ENCODE data around the gene SULF2.

The SULF2 gene

GRCh38 chr20:47762699-47763268 is 22.5 kb downstream of the SULF2 start:
- no peak for DNase-seq (ENCODE audit: low read depth)

GRCh38 chr20:47761482-47762047 is 23.7 kb downstream of the SULF2 start:
- DNase-seq (ENCODE audit: low read depth): no peak

GRCh38 chr20:47760686-47761481 is 24.4 kb downstream of the SULF2 start:
- no peak for DNase-seq (ENCODE audit: low read depth)

GRCh38 chr20:47758517-47759450 is 26.5 kb downstream of the SULF2 start:
- no peak for DNase-seq (ENCODE audit: low read depth)

- DNase-seq (ENCODE audit: low read depth): no peak
Observed at GRCh38 chr20:47757145-47758035, 27.9 kb downstream of the SULF2 start.

- no peak for DNase-seq (ENCODE audit: low read depth)
Observed at GRCh38 chr20:47754946-47755652, 30.2 kb downstream of the SULF2 start.

- DNase-seq (ENCODE audit: low read depth): no peak
Observed at GRCh38 chr20:47754388-47754715, 30.9 kb downstream of the SULF2 start.

GRCh38 chr20:47753576-47754387 is 31.5 kb downstream of the SULF2 start:
- no peak for DNase-seq (ENCODE audit: low read depth)

GRCh38 chr20:47751449-47751848 is 33.8 kb downstream of the SULF2 start:
- no peak for DNase-seq (ENCODE audit: low read depth)

GRCh38 chr20:47749339-47749738 is 35.9 kb downstream of the SULF2 start:
- no peak for DNase-seq (ENCODE audit: low read depth)

GRCh38 chr20:47748823-47749222 is 36.5 kb downstream of the SULF2 start:
- DNase-seq (ENCODE audit: low read depth): no peak

GRCh38 chr20:47748069-47748468 is 37.2 kb downstream of the SULF2 start:
- no peak for DNase-seq (ENCODE audit: low read depth)

GRCh38 chr20:47747669-47748031 is 37.6 kb downstream of the SULF2 start:
- DNase-seq (ENCODE audit: low read depth): no peak

GRCh38 chr20:47744803-47745202 is 40.5 kb downstream of the SULF2 start:
- no peak for DNase-seq (ENCODE audit: low read depth)

- no peak for DNase-seq (ENCODE audit: low read depth)
Observed at GRCh38 chr20:47743671-47744070, 41.6 kb downstream of the SULF2 start.

GRCh38 chr20:47741669-47742608 is 43.3 kb downstream of the SULF2 start:
- DNase-seq (ENCODE audit: low read depth): no peak

GRCh38 chr20:47740862-47741184 is 44.5 kb downstream of the SULF2 start:
- DNase-seq (ENCODE audit: low read depth): no peak

- DNase-seq (ENCODE audit: low read depth): no peak
Observed at GRCh38 chr20:47740121-47740861, 45.0 kb downstream of the SULF2 start.
